ENCODE results near the gene ARMC6.

GRCh38 chr19:18987456-18987855 lies 45.9 kb upstream of the ARMC6 start:
- TF ChIP-seq CTCF (IDR thresholded peaks at IDR 0.05) (no peak), POLR2A (IDR thresholded peaks at IDR 0.05) (no peak)
